Left renal cortex interstitium (tissue), 4 donors: ENCODE results near the gene RAB7A. TPM values are rescaled to one million over a fixed set of nuclear protein-coding genes. Genes with fewer than 3 reads are reported as not detected.

Experiments used
- DNase-seq, 4 donors: peaks; one replicate each; pipeline ENCODE4 v3.0.0-alpha.2; 2013; ENCODE audit warnings: low read depth in 4 of 4, low spot score in 2 of 4, missing footprints in 1 of 4
- polyA plus RNA-seq, 4 donors: library from polyadenylated mRNA; unstranded; fragments of 120-200 nt; gene quantifications; one replicate each; pipeline ENCODE4 v1.2.1, GENCODE V29; 2013; ENCODE audit not compliant: insufficient read length in 4 of 4

Gene RAB7A
- polyA plus RNA-seq, result 100 to 1,000 TPM; 242 to 288 (median 258) TPM

GRCh38 chr3:128726023-128727016, at the start of gene RAB7A:
TSS of gene RAB7A (plus strand) at chr3:128726183. CDS start at chr3:128795368, 69,185 bp downstream.
- peak in 3 of 4 donors; percentile 91 to 96 (median 94) for DNase-seq

GRCh38 chr3:128679338-128679737, 46.6 kb upstream of the RAB7A start:
- DNase-seq, result no peak

- peak; percentile 91 to 97 (median 95) for DNase-seq
Measured at GRCh38 chr3:128680603-128681368, 45.2 kb upstream of the RAB7A start.

GRCh38 chr3:128681369-128681829, 44.6 kb upstream of the RAB7A start:
- DNase-seq, result peak in 1 of 4 donors; percentile 71

GRCh38 chr3:128683957-128684356, 42.0 kb upstream of the RAB7A start:
- DNase-seq, result no peak

- DNase-seq, result no peak
Measured at GRCh38 chr3:128684986-128685726, 40.8 kb upstream of the RAB7A start.

- no peak for DNase-seq
Measured at GRCh38 chr3:128686465-128686864, 39.5 kb upstream of the RAB7A start.

GRCh38 chr3:128689060-128689459, 36.9 kb upstream of the RAB7A start:
- DNase-seq, result no peak

- DNase-seq, result no peak
Measured at GRCh38 chr3:128693696-128694095, 32.3 kb upstream of the RAB7A start.

- DNase-seq, result no peak
Measured at GRCh38 chr3:128697341-128697740, 28.6 kb upstream of the RAB7A start.

- peak in 1 of 4 donors; percentile 28 for DNase-seq
Measured at GRCh38 chr3:128698211-128699047, 27.6 kb upstream of the RAB7A start.

- DNase-seq, result no peak
Measured at GRCh38 chr3:128701342-128702212, 24.4 kb upstream of the RAB7A start.

GRCh38 chr3:128702391-128702790, 23.6 kb upstream of the RAB7A start:
- no peak for DNase-seq

GRCh38 chr3:128703561-128703960, 22.4 kb upstream of the RAB7A start:
- no peak for DNase-seq

- DNase-seq, result no peak
Measured at GRCh38 chr3:128706086-128706615, 19.8 kb upstream of the RAB7A start.

GRCh38 chr3:128707928-128708494, 18.0 kb upstream of the RAB7A start:
- DNase-seq, result no peak

GRCh38 chr3:128709038-128709437, 16.9 kb upstream of the RAB7A start:
- no peak for DNase-seq
